SK-N-SH treated with all-trans-retinoic acid at 6 μM for 48 hours (cell line): ENCODE results near the gene GPS2.

Experiments used
- ISL1 ChIP-seq: fragments of 250-450 bp; sonication (Bioruptor Pico); IDR thresholded peaks from 2 replicates; pipeline ENCODE4 v2.1.2; 2022; ENCODE audit warnings: mild to moderate bottlenecking, moderate library complexity
- ZC3H10 ChIP-seq: fragments of 250-450 bp; sonication (Bioruptor Pico); IDR thresholded peaks from 2 replicates; pipeline ENCODE4 v1.5.1; 2021; ENCODE audit warnings: mild to moderate bottlenecking, moderate library complexity
- ZNF565 ChIP-seq: fragments of 450-650 bp; formaldehyde crosslinking; conservative IDR thresholded peaks from 2 replicates; pipeline ENCODE4 v1.5.0; 2020; ENCODE audit warnings: low read depth, mild to moderate bottlenecking, moderate library complexity
- TF ChIP-seq, protein P1 (sequence below): fragments of 250-450 bp; sonication (Bioruptor Pico); IDR thresholded peaks from 2 replicates; pipeline ENCODE4 v1.8.0; 2020; ENCODE audit warnings: mild to moderate bottlenecking, moderate library complexity, borderline replicate concordance
- TF ChIP-seq, protein P2 (sequence below): fragments of 250-450 bp; sonication (Bioruptor Pico); IDR thresholded peaks from 2 replicates; pipeline ENCODE4 v1.5.1; 2020; ENCODE audit warnings: low read depth, mild to moderate bottlenecking, moderate library complexity

DNA sequence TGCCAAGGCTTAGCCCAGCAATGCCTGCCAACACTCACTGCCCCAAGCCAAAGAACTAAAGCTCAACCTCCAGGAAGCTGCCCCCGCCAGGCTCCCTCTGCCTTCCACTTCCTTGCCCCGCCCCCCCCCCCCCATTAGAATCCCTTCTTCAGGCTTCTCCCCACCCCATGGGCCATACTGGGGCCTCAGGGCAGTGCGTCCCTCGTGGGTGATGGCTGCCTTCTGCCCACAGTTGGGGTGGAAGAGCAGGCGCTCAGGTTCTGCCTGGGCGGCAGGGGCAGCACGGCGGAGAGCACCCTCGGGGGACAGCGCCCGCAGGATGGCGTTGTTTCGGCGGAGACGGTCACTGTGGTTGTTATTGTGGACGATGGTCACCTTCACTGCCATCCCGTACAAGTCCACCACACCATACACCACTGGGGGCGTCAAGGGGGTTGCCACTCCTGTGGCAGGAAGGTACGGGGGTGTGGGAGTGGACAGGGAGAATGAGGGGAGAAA lies 9.9 kb upstream of the GPS2 start:
- TF ChIP-seq, protein P1, sequence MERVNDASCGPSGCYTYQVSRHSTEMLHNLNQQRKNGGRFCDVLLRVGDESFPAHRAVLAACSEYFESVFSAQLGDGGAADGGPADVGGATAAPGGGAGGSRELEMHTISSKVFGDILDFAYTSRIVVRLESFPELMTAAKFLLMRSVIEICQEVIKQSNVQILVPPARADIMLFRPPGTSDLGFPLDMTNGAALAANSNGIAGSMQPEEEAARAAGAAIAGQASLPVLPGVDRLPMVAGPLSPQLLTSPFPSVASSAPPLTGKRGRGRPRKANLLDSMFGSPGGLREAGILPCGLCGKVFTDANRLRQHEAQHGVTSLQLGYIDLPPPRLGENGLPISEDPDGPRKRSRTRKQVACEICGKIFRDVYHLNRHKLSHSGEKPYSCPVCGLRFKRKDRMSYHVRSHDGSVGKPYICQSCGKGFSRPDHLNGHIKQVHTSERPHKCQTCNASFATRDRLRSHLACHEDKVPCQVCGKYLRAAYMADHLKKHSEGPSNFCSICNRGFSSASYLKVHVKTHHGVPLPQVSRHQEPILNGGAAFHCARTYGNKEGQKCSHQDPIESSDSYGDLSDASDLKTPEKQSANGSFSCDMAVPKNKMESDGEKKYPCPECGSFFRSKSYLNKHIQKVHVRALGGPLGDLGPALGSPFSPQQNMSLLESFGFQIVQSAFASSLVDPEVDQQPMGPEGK (CRISPR knock-in tag), result no peak
- TF ChIP-seq, protein P2, sequence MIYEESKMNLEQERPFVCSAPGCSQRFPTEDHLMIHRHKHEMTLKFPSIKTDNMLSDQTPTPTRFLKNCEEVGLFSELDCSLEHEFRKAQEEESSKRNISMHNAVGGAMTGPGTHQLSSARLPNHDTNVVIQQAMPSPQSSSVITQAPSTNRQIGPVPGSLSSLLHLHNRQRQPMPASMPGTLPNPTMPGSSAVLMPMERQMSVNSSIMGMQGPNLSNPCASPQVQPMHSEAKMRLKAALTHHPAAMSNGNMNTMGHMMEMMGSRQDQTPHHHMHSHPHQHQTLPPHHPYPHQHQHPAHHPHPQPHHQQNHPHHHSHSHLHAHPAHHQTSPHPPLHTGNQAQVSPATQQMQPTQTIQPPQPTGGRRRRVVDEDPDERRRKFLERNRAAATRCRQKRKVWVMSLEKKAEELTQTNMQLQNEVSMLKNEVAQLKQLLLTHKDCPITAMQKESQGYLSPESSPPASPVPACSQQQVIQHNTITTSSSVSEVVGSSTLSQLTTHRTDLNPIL (CRISPR knock-in tag), result no peak
- TF ChIP-seq ZC3H10 (CRISPR knock-in tag) (no peak), ZNF565 (CRISPR knock-in tag) (no peak), ISL1 (CRISPR knock-in tag) (no peak)
